HCT116 (cell line): ENCODE results near the gene SLC25A4. TPM values are rescaled to one million over a fixed set of nuclear protein-coding genes. Genes with fewer than 3 reads are reported as not detected.

Experiments used
- ATAC-seq: fragments of 200-7000 bp; cut with Tn5 transposase; 2 replicates; pipeline ENCODE4 v1.9.1; 2020; ENCODE audit warnings: mild to moderate bottlenecking, moderate library complexity
- BruUV-seq: library from RNA; stranded (reverse); fragments of 400-500 nt; replicated peaks from 2 replicates; lab custom pipeline; 2021; lab: Mats Ljungman, UMichigan
- CTCF ChIA-PET: fragments of 300-600 bp; sonication (Branson Sonifier 250); formaldehyde crosslinking; loops from one replicate; lab custom pipeline; 2021; ENCODE audit warnings: antibody characterized with exemption; lab: Charles Lee
- POLR2A ChIA-PET: fragments of 300-600, 350-600 bp; sonication (Branson Sonifier 250); formaldehyde crosslinking; loops from one replicate; lab custom pipeline; 2021; ENCODE audit warnings: antibody characterized with exemption; lab: Charles Lee
- RAD21 ChIA-PET, 2 experiments: fragments of 300-600 bp; sonication (Branson Sonifier 250); formaldehyde crosslinking; loops; one replicate each; lab custom pipeline; 2023; ENCODE audit warnings: low total read pairs in 2 of 2; ENCODE audit not compliant: uncharacterized antibody in 2 of 2, unreplicated experiment in 2 of 2, low non-redundant PET in 1 of 2; lab: Charles Lee
- DNase-seq: peaks from one replicate; pipeline ENCODE4 v3.0.0-alpha.2; 2010; ENCODE audit warnings: low read depth, low spot score
- H2AFZ ChIP-seq: fragments of 200-600 bp; shearing (Covaris generic), sonication (generic); 2 replicates; pipeline ENCODE4 v1.6.1; 2017; ENCODE audit warnings: low read depth, mixed run types, mixed read lengths, antibody characterized with exemption, low read length; ENCODE audit not compliant: poor library complexity, severe bottlenecking
- H3K27ac ChIP-seq: 2 replicates; pipeline ENCODE4 v1.5.1; 2012; ENCODE audit warnings: low read depth, low read length
- H3K27me3 ChIP-seq: fragments of 200-600 bp; sonication (generic); 2 replicates; pipeline ENCODE4 v1.6.1; 2016; ENCODE audit warnings: mixed run types, low read length, mixed read lengths; ENCODE audit not compliant: insufficient read depth
- H3K36me3 ChIP-seq, 2 experiments: fragments of 200-500 bp in 1 of 2; fragments of 200-600 bp in 1 of 2; sonication (Bioruptor generic) in 1 of 2; sonication (generic) in 1 of 2; 2 replicates each; pipeline versions ENCODE4 v1.5.1 to v1.6.1; 2014 to 2016; ENCODE audit warnings: low read length in 2 of 2, inconsistent platforms in 1 of 2, mixed read lengths in 1 of 2, mixed run types in 1 of 2; ENCODE audit not compliant: insufficient read depth in 2 of 2, control insufficient read depth in 1 of 2
- H3K4me1 ChIP-seq, 2 experiments: fragments of 200-600 bp in 1 of 2; sonication (generic) in 1 of 2; 2 replicates each; pipeline versions ENCODE4 v1.5.1 to v1.6.1; 2012 to 2017; ENCODE audit warnings: low read length in 2 of 2, inconsistent platforms in 1 of 2, mild to moderate bottlenecking in 1 of 2, mixed read lengths in 1 of 2, mixed run types in 1 of 2, moderate library complexity in 1 of 2; ENCODE audit not compliant: insufficient read depth in 2 of 2, control insufficient read depth in 1 of 2
- H3K4me2 ChIP-seq: fragments of 200-600 bp; sonication (generic); 2 replicates; pipeline ENCODE4 v1.6.1; 2017; ENCODE audit warnings: mixed run types, low read length, mixed read lengths
- H3K4me3 ChIP-seq, 2 experiments: fragments of 200-600 bp in 1 of 2; sonication (generic) in 1 of 2; replicated peaks in 1 of 2; 2 replicates each; pipeline ENCODE4 v1.5.1; 2011 to 2016; ENCODE audit warnings: low read length in 2 of 2, control low read depth in 1 of 2, low read depth in 1 of 2, mild to moderate bottlenecking in 1 of 2, mixed read lengths in 1 of 2, mixed run types in 1 of 2
- H3K79me2 ChIP-seq: fragments of 200-600 bp; sonication (generic); 2 replicates; pipeline ENCODE4 v1.6.1; 2017; ENCODE audit warnings: mild to moderate bottlenecking, mixed run types, low read length, moderate library complexity, mixed read lengths; ENCODE audit not compliant: insufficient read depth
- H3K9ac ChIP-seq: fragments of 200-600 bp; sonication (generic); 2 replicates; pipeline ENCODE4 v1.6.1; 2016; ENCODE audit warnings: low read length, mixed read lengths
- H3K9me2 ChIP-seq: fragments of 200-600 bp; sonication (generic), shearing (Covaris generic); 2 replicates; pipeline ENCODE4 v1.6.1; 2017; ENCODE audit warnings: mixed run types, mild to moderate bottlenecking, moderate library complexity; ENCODE audit not compliant: insufficient read depth
- H3K9me3 ChIP-seq, 2 experiments: fragments of 200-500 bp in 1 of 2; fragments of 200-600 bp in 1 of 2; sonication (Bioruptor generic) in 1 of 2; sonication (generic) in 1 of 2; 2 replicates each; pipeline ENCODE4 v1.6.1; 2014 to 2017; ENCODE audit warnings: low read length in 2 of 2, mixed read lengths in 2 of 2, inconsistent platforms in 1 of 2, low read depth in 1 of 2, mild to moderate bottlenecking in 1 of 2, mixed run types in 1 of 2, moderate library complexity in 1 of 2; ENCODE audit not compliant: control insufficient read depth in 1 of 2, insufficient read depth in 1 of 2
- H4K20me1 ChIP-seq: fragments of 200-600 bp; sonication (generic), shearing (Covaris generic); 2 replicates; pipeline ENCODE4 v1.6.1; 2017; ENCODE audit warnings: mixed run types, mild to moderate bottlenecking, moderate library complexity; ENCODE audit not compliant: insufficient read depth
- CBX3 ChIP-seq: IDR thresholded peaks from 2 replicates; pipeline ENCODE4 v1.6.1; 2012; ENCODE audit warnings: low read depth
- CEBPB ChIP-seq: IDR thresholded peaks from 2 replicates; pipeline ENCODE4 v1.6.1; 2012; ENCODE audit warnings: low read depth
- EGR1 ChIP-seq: IDR thresholded peaks from 2 replicates; pipeline ENCODE4 v1.6.1; 2012; ENCODE audit warnings: low read depth
- ELF1 ChIP-seq: IDR thresholded peaks from 2 replicates; pipeline ENCODE4 v1.6.1; 2012; ENCODE audit warnings: low read depth, borderline replicate concordance
- EZH2 ChIP-seq: fragments of 200-600 bp; sonication (generic); IDR thresholded peaks from 2 replicates; pipeline ENCODE4 v1.6.1; 2017; ENCODE audit warnings: antibody characterized with exemption, mixed run types
- EZH2phosphoT487 ChIP-seq: fragments of 200-600 bp; IDR thresholded peaks from 2 replicates; pipeline ENCODE4 v1.6.1; 2018; ENCODE audit warnings: antibody characterized with exemption, borderline replicate concordance
- JUND ChIP-seq: IDR thresholded peaks from 2 replicates; pipeline ENCODE4 v1.6.1; 2012
- POLR2A ChIP-seq: IDR thresholded peaks from 2 replicates; pipeline ENCODE4 v1.7.0; 2011; ENCODE audit warnings: borderline replicate concordance; ENCODE audit not compliant: insufficient read depth, insufficient read length; ENCODE audit errors: extremely low read depth
- POLR2AphosphoS5 ChIP-seq: IDR thresholded peaks from 2 replicates; pipeline ENCODE4 v1.6.1; 2011; ENCODE audit warnings: mild to moderate bottlenecking, low read depth, low read length, moderate library complexity
- RAD21 ChIP-seq: IDR thresholded peaks from 2 replicates; pipeline ENCODE4 v1.6.1; 2012; ENCODE audit warnings: low read depth, mild to moderate bottlenecking
- SP1 ChIP-seq: IDR thresholded peaks from 2 replicates; pipeline ENCODE4 v1.6.1; 2012; ENCODE audit warnings: low read depth
- TCF7L2 ChIP-seq: IDR thresholded peaks from 2 replicates; pipeline ENCODE4 v1.7.0; 2011; ENCODE audit warnings: borderline replicate concordance, inconsistent platforms; ENCODE audit not compliant: insufficient read depth, insufficient read length; ENCODE audit errors: extremely low read depth
- YY1 ChIP-seq: IDR thresholded peaks from 2 replicates; pipeline ENCODE4 v1.6.1; 2011; ENCODE audit warnings: low read length, low read depth, moderate library complexity, mild to moderate bottlenecking; ENCODE audit not compliant: insufficient replicate concordance; ENCODE audit errors: extremely low read depth
- ZFX ChIP-seq: fragments of 450-650 bp; IDR thresholded peaks from 2 replicates; pipeline ENCODE4 v1.6.1; 2017
- ZNF274 ChIP-seq: fragments of 200-500 bp; sonication (Bioruptor generic); IDR thresholded peaks from 2 replicates; pipeline ENCODE4 v1.6.1; 2014; ENCODE audit warnings: mild to moderate bottlenecking, low read depth, low read length, inconsistent platforms
- intact Hi-C: fragments of 100-400 bp; cut with micrococcal nuclease; formaldehyde crosslinking; loops from 2 replicates; pipeline ENCODE4 v1.10.0; 2022
- total RNA-seq: library from RNA; stranded (reverse); gene quantifications from one replicate; pipeline ENCODE4 v1.2.1, GENCODE V29; 2021; ENCODE audit not compliant: unreplicated experiment
- TF ChIP-seq, protein P1 (sequence below): IDR thresholded peaks from 2 replicates; pipeline ENCODE4 v1.6.1; 2011; ENCODE audit warnings: mild to moderate bottlenecking, low read length, moderate library complexity; ENCODE audit not compliant: insufficient replicate concordance; ENCODE audit errors: extremely low read depth
- TF ChIP-seq, protein P2 (sequence below): IDR thresholded peaks from 2 replicates; pipeline ENCODE4 v1.6.1; 2012; ENCODE audit warnings: low read depth
- TF ChIP-seq, protein P3 (sequence below): IDR thresholded peaks from 2 replicates; pipeline ENCODE4 v1.6.1; 2012

Gene SLC25A4
- total RNA-seq, 1 experiment from 2014 or later, result 27.9 TPM

DNA sequence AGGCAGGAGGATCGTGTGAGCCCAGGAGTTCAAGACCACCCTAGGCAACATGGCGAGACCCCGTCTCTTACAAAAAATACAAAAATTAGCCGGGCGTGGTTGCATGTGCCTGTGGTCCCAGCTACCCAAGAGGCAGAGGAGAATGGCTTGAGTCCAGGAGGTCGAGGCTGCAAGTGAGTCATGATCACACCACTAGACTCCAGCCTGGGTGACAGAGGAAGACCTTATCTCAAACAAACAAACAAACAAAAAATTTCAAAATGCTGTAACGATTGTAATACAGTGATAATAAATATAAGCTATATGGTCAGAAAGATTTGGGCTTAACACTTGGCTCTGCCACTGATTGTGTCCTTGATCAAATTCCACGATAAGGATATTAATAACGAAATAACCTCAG, 24.2 kb downstream of the SLC25A4 start:
- POLR2A ChIA-PET, result no interaction called here
- Histone ChIP-seq H4K20me1 (0 out of 2 replicates have a peak, but pooled peaks cover 5% of the 10 kb centered on the region), H3K9me3 (no peaks in the 10 kb centered on the region), H3K9me2 (no peaks in the 10 kb centered on the region), H2AFZ (no peak overlapping the region), H3K4me3 (no peak overlapping the region)
- TF ChIP-seq EZH2phosphoT487 (no peak), TCF7L2 (no peak), EZH2 (no peak), POLR2AphosphoS5 (no peak), CEBPB (no peak), ZFX (no peak), JUND (no peak), SP1 (no peak), CBX3 (no peak), POLR2A (no peak), ELF1 (no peak), ZNF274 (no peak), RAD21 (no peak), YY1 (no peak), EGR1 (no peak)
- TF ChIP-seq, protein P1, sequence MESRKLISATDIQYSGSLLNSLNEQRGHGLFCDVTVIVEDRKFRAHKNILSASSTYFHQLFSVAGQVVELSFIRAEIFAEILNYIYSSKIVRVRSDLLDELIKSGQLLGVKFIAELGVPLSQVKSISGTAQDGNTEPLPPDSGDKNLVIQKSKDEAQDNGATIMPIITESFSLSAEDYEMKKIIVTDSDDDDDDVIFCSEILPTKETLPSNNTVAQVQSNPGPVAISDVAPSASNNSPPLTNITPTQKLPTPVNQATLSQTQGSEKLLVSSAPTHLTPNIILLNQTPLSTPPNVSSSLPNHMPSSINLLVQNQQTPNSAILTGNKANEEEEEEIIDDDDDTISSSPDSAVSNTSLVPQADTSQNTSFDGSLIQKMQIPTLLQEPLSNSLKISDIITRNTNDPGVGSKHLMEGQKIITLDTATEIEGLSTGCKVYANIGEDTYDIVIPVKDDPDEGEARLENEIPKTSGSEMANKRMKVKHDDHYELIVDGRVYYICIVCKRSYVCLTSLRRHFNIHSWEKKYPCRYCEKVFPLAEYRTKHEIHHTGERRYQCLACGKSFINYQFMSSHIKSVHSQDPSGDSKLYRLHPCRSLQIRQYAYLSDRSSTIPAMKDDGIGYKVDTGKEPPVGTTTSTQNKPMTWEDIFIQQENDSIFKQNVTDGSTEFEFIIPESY, result no peak
- TF ChIP-seq, protein P2, sequence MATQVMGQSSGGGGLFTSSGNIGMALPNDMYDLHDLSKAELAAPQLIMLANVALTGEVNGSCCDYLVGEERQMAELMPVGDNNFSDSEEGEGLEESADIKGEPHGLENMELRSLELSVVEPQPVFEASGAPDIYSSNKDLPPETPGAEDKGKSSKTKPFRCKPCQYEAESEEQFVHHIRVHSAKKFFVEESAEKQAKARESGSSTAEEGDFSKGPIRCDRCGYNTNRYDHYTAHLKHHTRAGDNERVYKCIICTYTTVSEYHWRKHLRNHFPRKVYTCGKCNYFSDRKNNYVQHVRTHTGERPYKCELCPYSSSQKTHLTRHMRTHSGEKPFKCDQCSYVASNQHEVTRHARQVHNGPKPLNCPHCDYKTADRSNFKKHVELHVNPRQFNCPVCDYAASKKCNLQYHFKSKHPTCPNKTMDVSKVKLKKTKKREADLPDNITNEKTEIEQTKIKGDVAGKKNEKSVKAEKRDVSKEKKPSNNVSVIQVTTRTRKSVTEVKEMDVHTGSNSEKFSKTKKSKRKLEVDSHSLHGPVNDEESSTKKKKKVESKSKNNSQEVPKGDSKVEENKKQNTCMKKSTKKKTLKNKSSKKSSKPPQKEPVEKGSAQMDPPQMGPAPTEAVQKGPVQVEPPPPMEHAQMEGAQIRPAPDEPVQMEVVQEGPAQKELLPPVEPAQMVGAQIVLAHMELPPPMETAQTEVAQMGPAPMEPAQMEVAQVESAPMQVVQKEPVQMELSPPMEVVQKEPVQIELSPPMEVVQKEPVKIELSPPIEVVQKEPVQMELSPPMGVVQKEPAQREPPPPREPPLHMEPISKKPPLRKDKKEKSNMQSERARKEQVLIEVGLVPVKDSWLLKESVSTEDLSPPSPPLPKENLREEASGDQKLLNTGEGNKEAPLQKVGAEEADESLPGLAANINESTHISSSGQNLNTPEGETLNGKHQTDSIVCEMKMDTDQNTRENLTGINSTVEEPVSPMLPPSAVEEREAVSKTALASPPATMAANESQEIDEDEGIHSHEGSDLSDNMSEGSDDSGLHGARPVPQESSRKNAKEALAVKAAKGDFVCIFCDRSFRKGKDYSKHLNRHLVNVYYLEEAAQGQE, result no peak
- TF ChIP-seq, protein P3, sequence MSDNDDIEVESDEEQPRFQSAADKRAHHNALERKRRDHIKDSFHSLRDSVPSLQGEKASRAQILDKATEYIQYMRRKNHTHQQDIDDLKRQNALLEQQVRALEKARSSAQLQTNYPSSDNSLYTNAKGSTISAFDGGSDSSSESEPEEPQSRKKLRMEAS, result no peak
- TF ChIP-seq, all 23 proteins: peak for 0
- H3K4me1 ChIP-seq, result no peaks in the 10 kb centered on the region; a peak in 1 of 4 replicates
- DNase-seq (no peak), ATAC-seq (no peak)
- no peak overlapping the region for H3K9ac ChIP-seq
- H3K27me3 ChIP-seq, result no peaks in the 10 kb centered on the region
- intact Hi-C loops, result no loop called here
- peaks cover 6 to 23% of the 10 kb centered on the region in 2 experiments; a peak in 3 of 4 replicates for H3K36me3 ChIP-seq
- no peak overlapping the region for H3K4me2 ChIP-seq
- RAD21 ChIA-PET, result interaction anchor here in 1 of 2 experiments (0.6 kb wide), 1 partner anchor 1829 kb away, joined by 3 read pairs; no protein-coding TSS in a partner anchor
- CTCF ChIA-PET, result interaction anchor here (1.6 kb wide), 1 partner anchor 17 kb away, joined by 7 read pairs; no protein-coding TSS in a partner anchor
- no TSS peak for BruUV-seq
- peaks cover 24% of the 10 kb centered on the region for H3K79me2 ChIP-seq
- no peak overlapping the region for H3K27ac ChIP-seq
